Activated T-cell treated with anti-CD3 and anti-CD28 coated beads, Interleukin-2, amount 50 U/mL, for 4 hours (primary cell): ENCODE data around the gene DEF6. TPM values are rescaled to one million over a fixed set of nuclear protein-coding genes. Genes with fewer than 3 reads are reported as not detected.
"Not testable (repeated sequence)": the region's sequence is repeated elsewhere in the genome, so short reads cannot be mapped to it uniquely, and the experiment has no call there.

Source experiments
- ATAC-seq, 2 donors: fragments of 200-7000 bp; cut with Tn5 transposase; one replicate each; pipeline ENCODE4 v1.10.0; 2021
- DNase-seq: peaks from one replicate; pipeline ENCODE4 v3.0.0-alpha.2; 2020
- H3K27me3 Mint-ChIP-seq: one replicate; pipeline ENCODE4 v1.8.0; 2021; ENCODE audit warnings: low read depth, mixed read lengths
- H3K36me3 Mint-ChIP-seq: one replicate; pipeline ENCODE4 v1.8.0; 2022; ENCODE audit warnings: mixed read lengths; ENCODE audit not compliant: insufficient read depth
- H3K4me1 Mint-ChIP-seq: one replicate; pipeline ENCODE4 v1.8.0; 2021; ENCODE audit warnings: low read depth, mixed read lengths
- H3K4me3 Mint-ChIP-seq: one replicate; pipeline ENCODE4 v1.8.0; 2021; ENCODE audit warnings: mild to moderate bottlenecking, moderate library complexity, mixed read lengths
- H3K9me3 Mint-ChIP-seq: one replicate; pipeline ENCODE4 v1.8.0; 2021; ENCODE audit warnings: mixed read lengths
- total RNA-seq, 3 donors: library from RNA; stranded (reverse); gene quantifications; one replicate each; pipeline ENCODE4 v1.2.1, GENCODE V29; 2021

DEF6 gene
- total RNA-seq, 3 donors from 2014 or later, result 63.0 to 72.7 (median 68.9) TPM

DNA sequence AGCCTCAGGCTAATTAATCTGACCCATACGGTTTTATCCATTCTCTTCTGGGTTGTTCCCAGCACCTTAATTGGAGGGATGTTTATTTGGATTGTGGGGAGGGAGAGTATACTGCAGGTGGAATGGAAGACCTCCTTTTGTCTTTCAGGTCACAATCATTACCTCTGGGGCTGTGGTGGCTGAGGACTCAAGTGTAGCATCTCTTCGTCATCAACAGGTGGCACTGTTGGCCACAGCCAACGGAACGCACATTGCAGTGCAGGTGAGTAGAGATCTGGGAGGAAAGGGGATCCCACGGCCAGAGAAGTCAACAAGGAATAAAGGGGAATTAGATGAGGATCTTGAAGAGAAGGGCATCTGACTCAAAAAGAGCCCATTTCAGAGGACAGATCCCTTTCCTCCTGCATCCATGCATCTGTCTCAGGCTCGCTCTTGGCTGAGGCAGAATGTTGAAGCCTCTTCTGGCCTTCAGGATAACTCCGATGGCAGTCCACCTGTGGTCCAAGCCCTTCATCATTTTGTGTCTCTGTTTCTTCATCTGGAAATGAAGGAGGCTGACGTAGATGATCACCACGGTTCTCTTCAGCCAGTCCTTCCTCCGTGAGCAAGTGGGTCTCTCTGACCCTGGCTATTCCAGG is 3.2 kb upstream of the DEF6 start:
- peak; percentile 47 for DNase-seq
- Mint-ChIP-seq H3K4me3 (no peak overlapping the region), H3K27me3 (no peaks in the 10 kb centered on the region), H3K4me1 (peaks cover 18% of the 10 kb centered on the region), H3K9me3 (no peaks in the 10 kb centered on the region), H3K36me3 (peaks cover 7% of the 10 kb centered on the region)
- ATAC-seq, result peak; percentile 26 to 39

DNA sequence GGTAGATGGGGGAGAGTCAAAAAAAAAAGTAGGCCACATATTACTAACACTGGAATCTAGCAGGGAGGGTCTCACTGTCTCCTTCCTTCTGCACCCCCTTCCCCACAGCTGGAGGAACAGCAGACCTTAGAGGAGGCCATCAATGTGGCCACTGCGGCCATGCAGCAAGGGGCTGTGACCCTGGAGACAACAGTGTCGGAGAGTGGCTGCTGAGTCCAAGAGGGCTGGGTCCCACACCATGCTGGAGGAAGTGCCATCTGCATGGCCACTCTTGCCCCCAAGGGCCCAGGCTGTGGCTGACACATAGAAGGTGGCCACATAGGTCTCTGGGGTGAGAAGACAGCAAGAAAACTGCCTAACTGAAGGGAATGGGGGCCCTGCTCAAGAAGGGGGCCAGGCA is 2.6 kb upstream of the DEF6 start:
- Mint-ChIP-seq H3K4me1 (peaks cover 24% of the 10 kb centered on the region), H3K4me3 (no peak overlapping the region), H3K36me3 (peaks cover 7% of the 10 kb centered on the region), H3K9me3 (no peaks in the 10 kb centered on the region), H3K27me3 (no peaks in the 10 kb centered on the region)
- no peak for ATAC-seq
- no peak for DNase-seq

DNA sequence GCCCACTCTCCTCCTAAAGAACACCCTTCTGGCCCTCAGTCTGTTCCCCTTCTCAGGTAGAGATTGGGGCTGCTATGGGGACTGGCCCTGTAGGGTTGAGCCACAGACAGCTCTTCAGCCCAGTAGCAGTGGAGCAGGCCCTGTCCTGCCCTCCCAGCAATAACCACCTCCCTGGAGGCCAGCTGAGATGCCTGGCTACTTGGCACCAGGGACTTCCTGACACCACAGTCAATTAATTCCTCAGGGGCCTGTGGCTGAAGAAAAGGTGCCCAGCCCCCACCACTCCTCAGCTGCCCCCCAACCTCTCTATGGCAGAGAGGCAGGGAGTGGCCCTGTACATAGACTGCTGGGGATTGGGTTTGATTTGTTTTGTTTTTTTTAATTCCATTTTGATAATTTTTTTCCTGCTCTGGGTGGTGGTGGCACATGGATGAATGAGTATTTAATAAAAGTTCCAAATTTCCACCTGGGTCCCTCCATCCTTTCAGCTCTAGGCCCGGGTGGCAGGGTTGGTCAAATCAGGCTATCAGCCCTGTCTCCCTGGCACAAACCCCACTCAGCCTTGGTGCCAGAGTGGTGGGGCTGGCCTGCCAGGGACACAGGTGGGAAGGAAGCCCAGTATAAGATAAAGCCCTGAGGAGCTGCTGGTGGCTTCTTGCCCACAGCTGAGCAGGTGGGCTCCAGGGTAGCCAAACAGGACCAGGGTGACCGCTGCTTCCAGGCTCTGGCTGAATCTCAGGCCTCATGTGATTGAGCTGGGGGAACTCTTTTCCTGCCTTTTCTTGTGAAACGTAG is 1.9 kb upstream of the DEF6 start:
- H3K4me3 Mint-ChIP-seq, result no peak overlapping the region
- no peaks in the 10 kb centered on the region for H3K9me3 Mint-ChIP-seq
- H3K27me3 Mint-ChIP-seq, result no peaks in the 10 kb centered on the region
- peaks cover 31% of the 10 kb centered on the region for H3K4me1 Mint-ChIP-seq
- DNase-seq (no peak), ATAC-seq (no peak)
- peaks cover 7% of the 10 kb centered on the region for H3K36me3 Mint-ChIP-seq

DNA sequence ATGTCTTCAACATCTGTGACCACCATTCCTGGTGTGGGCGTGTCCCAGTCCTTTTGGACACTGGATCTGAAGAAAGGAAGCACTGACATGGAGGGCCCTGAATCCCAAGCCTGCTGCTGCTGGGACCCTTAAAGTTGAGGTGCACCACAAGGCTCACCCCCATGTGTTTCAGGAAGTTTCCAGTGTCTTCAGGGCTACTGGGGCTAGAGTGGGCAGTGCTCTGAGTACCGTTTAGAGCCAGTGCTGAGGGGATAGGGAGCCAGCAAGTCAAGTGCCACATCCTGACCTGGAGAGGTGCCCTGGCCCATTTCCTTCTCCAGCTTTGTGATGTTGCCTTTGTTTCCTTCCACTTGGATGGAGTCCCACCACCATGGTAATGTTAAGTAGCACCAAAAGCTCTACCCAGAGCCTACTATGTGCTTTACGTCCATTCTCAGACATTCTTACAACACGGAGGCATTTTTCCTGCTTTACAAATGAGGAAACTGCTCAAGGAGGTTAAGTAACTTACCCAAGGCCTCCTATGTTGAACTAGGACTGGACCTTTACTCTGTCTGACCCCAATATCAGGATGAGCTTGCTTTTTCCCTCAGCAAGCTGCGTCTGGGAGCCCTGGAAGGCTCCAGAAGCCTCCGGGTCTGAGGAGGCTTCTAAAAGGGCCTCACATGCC is 552 bp upstream of the DEF6 start:
- DNase-seq, result no peak
- peaks cover 43% of the 10 kb centered on the region for H3K4me1 Mint-ChIP-seq
- ATAC-seq, result no peak
- no peaks in the 10 kb centered on the region for H3K9me3 Mint-ChIP-seq
- H3K4me3 Mint-ChIP-seq, result peak overlapping the region; percentile 85
- H3K36me3 Mint-ChIP-seq, result peaks cover 6% of the 10 kb centered on the region
- H3K27me3 Mint-ChIP-seq, result no peaks in the 10 kb centered on the region

DNA sequence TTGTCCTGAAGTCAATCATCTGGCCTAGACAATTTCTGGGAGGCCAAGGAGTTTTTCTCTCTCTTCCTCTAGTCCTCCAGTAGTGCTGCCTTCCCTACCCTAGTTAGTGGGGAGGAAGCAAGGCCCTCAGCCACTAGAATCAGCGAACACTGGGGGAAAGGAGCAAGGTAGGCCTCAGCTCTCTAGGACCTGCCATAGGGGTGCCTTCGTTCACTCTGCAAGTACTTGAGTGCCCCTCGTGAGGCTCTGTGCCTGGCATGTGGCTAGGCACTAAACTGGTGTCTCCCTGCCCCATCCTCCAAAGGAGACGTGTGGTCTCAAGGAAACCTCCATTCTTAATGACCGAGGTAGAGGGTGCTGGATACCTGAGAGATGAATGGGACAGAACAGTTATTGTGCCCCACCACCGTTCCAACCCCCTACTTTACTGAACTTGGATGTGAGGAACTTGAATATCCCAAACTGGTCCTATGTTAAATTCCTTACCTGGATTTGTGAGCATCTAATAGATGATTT is 1.1 kb downstream of the DEF6 start:
- DNase-seq, result no peak

DNA sequence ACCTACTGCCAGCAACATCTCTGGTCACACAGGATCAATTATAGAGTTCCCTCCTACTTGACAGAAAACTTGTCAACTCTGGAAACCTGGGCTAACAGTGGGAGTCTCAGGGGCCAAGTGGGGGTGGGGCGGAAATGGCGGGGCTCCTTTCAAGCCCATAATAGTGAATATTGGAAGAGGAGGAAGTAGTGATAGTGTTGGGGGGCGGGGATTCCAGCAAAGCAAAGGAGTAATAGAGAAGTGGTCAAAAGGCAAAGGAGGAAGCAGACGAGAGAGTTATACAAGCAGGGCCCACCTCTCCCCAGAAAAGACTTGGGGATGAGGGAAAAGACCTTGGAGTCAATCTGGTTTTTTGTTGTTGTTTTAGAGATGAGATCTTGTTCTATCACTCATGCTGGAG is 2.1 kb downstream of the DEF6 start:
- ATAC-seq (no peak), DNase-seq (no peak)
- Mint-ChIP-seq H3K4me3 (peak overlapping the region; percentile 85), H3K9me3 (no peaks in the 10 kb centered on the region), H3K36me3 (peaks cover 11% of the 10 kb centered on the region), H3K4me1 (peaks cover 64% of the 10 kb centered on the region), H3K27me3 (no peaks in the 10 kb centered on the region)

More for the DNA sequence above, 1.1 kb downstream of the DEF6 start:
- no peak for ATAC-seq
- Mint-ChIP-seq H3K4me1 (peaks cover 59% of the 10 kb centered on the region), H3K36me3 (peaks cover 9% of the 10 kb centered on the region), H3K9me3 (no peaks in the 10 kb centered on the region), H3K4me3 (peak overlapping the region; percentile 85), H3K27me3 (no peaks in the 10 kb centered on the region)

DNA sequence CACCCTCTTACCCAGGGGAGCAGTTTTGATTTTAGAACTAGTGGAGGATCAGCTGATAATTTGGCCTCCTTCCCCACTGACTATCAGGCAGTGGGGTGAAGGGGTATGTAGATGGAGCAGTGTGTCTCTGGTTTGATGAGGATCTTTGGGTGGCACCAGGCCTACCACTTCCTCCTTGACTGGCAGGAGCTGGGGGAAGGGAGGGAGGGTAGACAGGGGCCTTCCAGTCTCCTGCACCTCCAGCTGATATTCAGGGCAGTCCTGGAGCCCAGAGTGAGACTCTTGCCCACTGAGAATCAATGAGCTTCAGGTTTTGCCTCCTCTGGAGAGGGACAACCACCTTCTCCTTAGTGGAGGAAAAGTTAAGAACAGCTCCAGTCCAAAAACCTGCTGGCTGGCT is 3.2 kb downstream of the DEF6 start:
- H3K27me3 Mint-ChIP-seq, result no peaks in the 10 kb centered on the region
- H3K9me3 Mint-ChIP-seq, result no peaks in the 10 kb centered on the region
- H3K4me1 Mint-ChIP-seq, result peaks cover 70% of the 10 kb centered on the region
- DNase-seq, result peak; percentile 31
- peak overlapping the region; percentile 85 for H3K4me3 Mint-ChIP-seq
- no peak for ATAC-seq
- H3K36me3 Mint-ChIP-seq, result peaks cover 11% of the 10 kb centered on the region

DNA sequence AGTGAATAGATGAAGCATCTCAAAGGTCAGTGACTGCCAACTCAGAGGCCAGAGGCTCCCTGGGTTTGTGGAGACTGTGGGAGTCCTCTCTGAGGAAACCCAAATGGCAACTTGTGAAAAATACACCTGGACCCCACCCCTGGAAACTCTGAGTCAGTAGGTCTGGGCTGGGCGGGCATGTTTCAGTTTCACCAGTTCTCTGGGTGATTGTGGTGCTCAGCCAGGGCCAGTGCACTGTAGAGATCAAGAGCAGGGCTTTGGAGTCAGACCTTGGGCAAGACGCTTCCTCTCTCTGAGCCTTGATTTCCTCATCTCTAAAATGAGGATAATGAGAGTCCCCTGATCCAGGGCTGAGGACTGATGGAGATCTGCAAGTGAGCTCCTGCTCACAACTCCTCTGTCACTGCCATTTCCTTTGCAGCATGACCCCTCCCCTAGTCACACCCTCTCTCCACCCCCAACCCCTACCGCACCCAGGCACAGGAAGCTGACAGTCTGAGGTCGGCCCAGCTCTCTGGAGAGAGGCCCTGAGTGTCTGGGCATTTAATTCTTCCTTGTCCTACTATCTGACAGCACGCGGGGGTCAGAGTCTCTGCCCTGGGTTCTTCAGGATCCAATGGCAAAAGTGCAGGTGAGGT is 5.1 kb downstream of the DEF6 start:
- peak; percentile 85 for DNase-seq

DNA sequence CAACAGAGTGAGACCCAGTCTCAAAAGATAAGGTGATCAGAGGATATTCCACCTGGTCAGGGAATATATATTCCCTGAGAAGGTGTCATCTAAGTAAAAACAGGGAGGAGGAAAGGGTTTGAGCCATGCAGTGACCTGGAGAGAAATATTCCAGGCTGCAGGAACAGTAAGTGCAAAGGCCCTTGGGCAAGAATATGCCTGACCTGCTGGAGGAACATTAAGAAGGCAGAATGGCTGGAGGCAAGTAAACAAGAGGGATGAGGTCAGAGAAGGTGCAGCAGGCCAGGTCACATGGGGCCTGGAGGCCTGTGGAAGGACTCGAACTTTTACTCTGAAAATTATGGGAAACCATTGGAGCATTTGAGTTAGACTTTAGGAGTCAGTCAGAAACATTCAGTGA is 6.7 kb downstream of the DEF6 start:
- peak overlapping the region; percentile 81 for H3K4me3 Mint-ChIP-seq
- ATAC-seq (no peak), DNase-seq (no peak)
- no peaks in the 10 kb centered on the region for H3K27me3 Mint-ChIP-seq
- H3K36me3 Mint-ChIP-seq, result peaks cover 29% of the 10 kb centered on the region
- no peaks in the 10 kb centered on the region for H3K9me3 Mint-ChIP-seq
- H3K4me1 Mint-ChIP-seq, result peaks cover 84% of the 10 kb centered on the region

More for the DNA sequence above, 5.1 kb downstream of the DEF6 start:
- ATAC-seq, result peak; percentile 88 to 90
- Mint-ChIP-seq H3K9me3 (no peaks in the 10 kb centered on the region), H3K4me1 (peaks cover 78% of the 10 kb centered on the region), H3K4me3 (peak overlapping the region; percentile 81), H3K27me3 (no peaks in the 10 kb centered on the region), H3K36me3 (peaks cover 22% of the 10 kb centered on the region)

DNA sequence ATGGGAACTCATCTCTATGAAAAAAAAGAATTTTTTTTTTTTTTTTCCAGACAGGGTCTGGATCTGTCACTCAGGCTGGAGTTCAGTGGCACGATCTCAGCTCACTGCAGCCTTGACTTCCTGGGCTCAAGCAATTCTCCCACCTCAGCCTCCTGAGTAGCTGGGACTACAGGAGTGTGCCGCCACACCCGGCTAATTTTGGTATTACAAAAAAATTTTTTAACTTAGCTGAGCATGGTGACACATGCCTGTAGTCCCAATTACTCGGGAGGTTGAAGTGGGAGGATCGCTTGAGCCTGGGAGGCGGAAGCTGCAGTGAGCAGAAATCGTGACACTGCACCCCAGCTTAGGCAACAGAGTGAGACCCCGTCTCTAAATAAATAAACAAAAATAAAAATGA is 7.5 kb downstream of the DEF6 start:
- peaks cover 35% of the 10 kb centered on the region for H3K36me3 Mint-ChIP-seq
- no peaks in the 10 kb centered on the region for H3K27me3 Mint-ChIP-seq
- ATAC-seq (no peak), DNase-seq (no peak)
- no peak overlapping the region for H3K4me3 Mint-ChIP-seq
- H3K4me1 Mint-ChIP-seq, result peaks cover 84% of the 10 kb centered on the region
- H3K9me3 Mint-ChIP-seq, result no peaks in the 10 kb centered on the region

DNA sequence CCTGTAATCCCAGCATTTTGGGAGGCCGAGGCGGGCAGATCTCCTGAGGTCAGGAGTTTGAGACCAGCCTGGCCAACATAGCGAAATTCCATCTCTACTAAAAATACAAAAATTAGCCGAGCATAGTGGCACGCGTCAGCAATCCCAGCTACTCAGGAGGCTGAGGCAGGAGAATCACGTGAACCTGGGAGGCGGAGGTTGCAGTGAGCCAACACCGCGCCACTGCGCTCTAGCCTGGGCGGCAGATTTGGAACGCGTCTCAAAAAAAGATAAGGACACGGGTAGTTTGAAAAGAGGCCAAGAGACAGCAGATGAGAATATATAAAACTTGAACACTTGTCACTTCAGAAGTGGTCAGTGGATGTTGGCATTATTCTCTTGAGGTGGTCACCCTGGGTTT is 9.5 kb downstream of the DEF6 start:
- H3K4me1 Mint-ChIP-seq, result peaks cover 85% of the 10 kb centered on the region
- H3K9me3 Mint-ChIP-seq, ATAC-seq: not testable (repeated sequence)

DNA sequence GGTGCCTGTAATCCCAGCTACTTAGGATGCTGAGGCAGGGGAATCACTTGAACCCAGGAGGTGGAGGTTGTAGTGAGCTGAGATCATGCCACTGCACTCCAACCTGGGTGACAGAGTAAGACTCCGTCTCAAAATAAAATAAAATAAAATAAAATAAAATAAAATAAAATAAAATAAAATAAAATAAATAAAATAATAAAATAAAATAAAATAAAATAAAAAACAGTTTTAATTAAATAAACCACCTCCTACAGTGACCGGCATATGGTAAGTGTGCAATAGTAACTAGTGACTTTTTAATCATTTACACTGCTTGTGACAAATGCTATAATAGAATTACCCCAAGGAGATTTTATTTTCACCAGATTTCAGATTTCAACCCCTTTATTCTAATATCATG is 10.9 kb downstream of the DEF6 start:
- H3K9me3 Mint-ChIP-seq, H3K27me3 Mint-ChIP-seq, H3K4me3 Mint-ChIP-seq, ATAC-seq, DNase-seq: not testable (repeated sequence)
- H3K36me3 Mint-ChIP-seq, result peaks cover 35% of the 10 kb centered on the region
- peaks cover 83% of the 10 kb centered on the region for H3K4me1 Mint-ChIP-seq

More for the DNA sequence above, 9.5 kb downstream of the DEF6 start:
- H3K4me3 Mint-ChIP-seq, H3K27me3 Mint-ChIP-seq, DNase-seq: not testable (repeated sequence)
- peaks cover 37% of the 10 kb centered on the region for H3K36me3 Mint-ChIP-seq

DNA sequence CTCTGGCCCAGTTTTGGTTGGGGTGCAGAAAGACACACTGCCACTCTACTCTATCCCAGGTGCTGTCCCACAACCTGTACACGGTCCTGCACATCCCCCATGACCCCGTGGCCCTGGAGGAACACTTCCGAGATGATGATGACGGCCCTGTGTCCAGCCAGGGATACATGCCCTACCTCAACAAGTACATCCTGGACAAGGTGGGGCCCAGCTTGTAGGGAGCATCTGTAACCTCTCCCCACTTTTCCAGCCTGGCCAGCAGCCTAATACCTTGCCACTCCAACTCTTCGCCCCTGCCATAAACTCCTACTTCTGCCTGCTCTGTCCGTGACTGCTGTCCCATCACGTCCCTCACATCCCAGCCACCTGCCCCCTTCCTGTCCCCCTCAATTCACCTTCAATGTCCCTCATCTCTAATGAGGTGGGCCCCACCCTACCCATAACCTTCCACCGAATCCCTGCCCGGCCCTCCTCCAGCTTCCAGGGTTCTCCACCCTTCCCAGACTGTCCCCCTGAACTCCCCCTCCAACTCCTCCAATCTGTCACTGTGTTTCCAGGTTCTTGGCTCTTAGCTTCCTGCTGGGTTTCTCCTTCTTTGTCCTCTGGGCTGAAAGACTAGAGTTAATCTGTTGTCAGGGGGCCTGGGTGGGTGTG is 12.1 kb downstream of the DEF6 start:
- peaks cover 34% of the 10 kb centered on the region for H3K36me3 Mint-ChIP-seq

More for the DNA sequence above, 12.1 kb downstream of the DEF6 start:
- peak overlapping the region; percentile 67 for H3K4me3 Mint-ChIP-seq
- no peak for DNase-seq
- no peaks in the 10 kb centered on the region for H3K27me3 Mint-ChIP-seq
- no peak for ATAC-seq
- peaks cover 83% of the 10 kb centered on the region for H3K4me1 Mint-ChIP-seq
- no peaks in the 10 kb centered on the region for H3K9me3 Mint-ChIP-seq
